ENCODE results near the gene ENPEP.
"Not testable (repeated sequence)": the region's sequence is repeated elsewhere in the genome, so short reads cannot be mapped to it uniquely, and the experiment has no call there.

The ENPEP gene

GRCh38 chr4:110485452-110485851 is 9.5 kb downstream of the ENPEP start:
- no peak for DNase-seq (ENCODE audit: low read depth)

GRCh38 chr4:110486256-110486655 is 10.3 kb downstream of the ENPEP start:
- no peak for DNase-seq (ENCODE audit: low read depth)

GRCh38 chr4:110486850-110487249 is 10.9 kb downstream of the ENPEP start:
- DNase-seq (ENCODE audit: low read depth) = not testable (repeated sequence)

GRCh38 chr4:110487873-110488272 is 11.9 kb downstream of the ENPEP start:
- no peak for DNase-seq (ENCODE audit: low read depth)

- no peak for DNase-seq (ENCODE audit: low read depth)
Observed at GRCh38 chr4:110489901-110490508, 14.1 kb downstream of the ENPEP start.

- DNase-seq (ENCODE audit: low read depth) = no peak
Observed at GRCh38 chr4:110492522-110492921, 16.6 kb downstream of the ENPEP start.

- DNase-seq (ENCODE audit: low read depth) = no peak
Observed at GRCh38 chr4:110493520-110493919, 17.6 kb downstream of the ENPEP start.

GRCh38 chr4:110498420-110498819 is 22.5 kb downstream of the ENPEP start:
- no peak for DNase-seq (ENCODE audit: low read depth)

GRCh38 chr4:110499126-110499525 is 23.2 kb downstream of the ENPEP start:
- no peak for DNase-seq (ENCODE audit: low read depth)

GRCh38 chr4:110501826-110502225 is 25.9 kb downstream of the ENPEP start:
- DNase-seq (ENCODE audit: low read depth) = peak; percentile 49

- no peak for DNase-seq (ENCODE audit: low read depth)
Observed at GRCh38 chr4:110503270-110504083, 27.5 kb downstream of the ENPEP start.

GRCh38 chr4:110504084-110504435 is 28.1 kb downstream of the ENPEP start:
- no peak for DNase-seq (ENCODE audit: low read depth)

- DNase-seq (ENCODE audit: low read depth) = no peak
Observed at GRCh38 chr4:110505440-110505839, 29.5 kb downstream of the ENPEP start.

GRCh38 chr4:110508827-110509710 is 33.1 kb downstream of the ENPEP start:
- peak; percentile 57 for DNase-seq (ENCODE audit: low read depth)

GRCh38 chr4:110510277-110510676 is 34.3 kb downstream of the ENPEP start:
- no peak for DNase-seq (ENCODE audit: low read depth)

GRCh38 chr4:110510955-110511544 is 35.1 kb downstream of the ENPEP start:
- DNase-seq (ENCODE audit: low read depth) = peak; percentile 71

- DNase-seq (ENCODE audit: low read depth) = no peak
Observed at GRCh38 chr4:110512901-110513300, 36.9 kb downstream of the ENPEP start.

- DNase-seq (ENCODE audit: low read depth) = peak; percentile 66
Observed at GRCh38 chr4:110514889-110515479, 39.0 kb downstream of the ENPEP start.

GRCh38 chr4:110515676-110516075 is 39.7 kb downstream of the ENPEP start:
- DNase-seq (ENCODE audit: low read depth) = peak; percentile 34

GRCh38 chr4:110516106-110516922 is 40.4 kb downstream of the ENPEP start:
- peak; percentile 78 for DNase-seq (ENCODE audit: low read depth)

- DNase-seq (ENCODE audit: low read depth) = peak; percentile 45
Observed at GRCh38 chr4:110518889-110519490, 43.0 kb downstream of the ENPEP start.

All from ELR (cell line).